Measurements from ENCODE around the gene DIS3L2.
"Not testable (repeated sequence)": the region's sequence is repeated elsewhere in the genome, so short reads cannot be mapped to it uniquely, and the experiment has no call there.

DNA sequence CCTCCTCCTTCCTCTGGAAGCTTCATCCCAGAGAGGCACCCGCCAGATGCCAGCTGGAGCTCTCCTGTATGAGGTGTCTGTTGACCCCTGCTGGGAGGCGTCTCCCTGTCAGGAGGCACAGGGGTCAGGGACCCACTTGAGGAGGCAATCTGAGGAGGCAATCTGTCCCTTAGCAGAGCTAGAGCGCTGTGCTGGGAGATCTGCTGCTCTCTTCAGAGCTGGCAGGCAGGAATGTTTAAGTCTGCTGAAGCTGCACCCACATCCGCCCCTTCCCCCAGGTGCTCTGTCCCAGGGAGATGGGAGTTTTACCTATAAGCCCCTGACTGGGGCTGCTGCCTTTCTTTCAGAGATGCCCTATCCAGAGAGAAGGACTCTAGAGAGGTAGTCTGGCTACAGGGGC is 75.4 kb downstream of the DIS3L2 start:
- not testable (repeated sequence) for TF ChIP-seq POLR2A (IDR thresholded peaks at IDR 0.05; ENCODE audit: low read length); GATA1 (IDR thresholded peaks at IDR 0.05; ENCODE audit: low read depth, low read length)

Measured in erythroblast (primary cell).